Astrocyte of the hippocampus (primary cell): ENCODE measurements around the gene IL13.
A peak's percentile ranks its signal among the peaks of the same experiment; 100 is the strongest.

Experiments
- DNase-seq: peaks from one replicate; pipeline ENCODE4 v3.0.0; 2011; ENCODE audit warnings: low read depth, low spot score

The IL13 gene

GRCh38 chr5:132688536-132689339 is 30.8 kb downstream of the IL13 start:
- no peak for DNase-seq

- DNase-seq, result no peak
Measured at GRCh38 chr5:132689513-132689912, 31.5 kb downstream of the IL13 start.

- DNase-seq, result no peak
Measured at GRCh38 chr5:132690156-132690555, 32.2 kb downstream of the IL13 start.

GRCh38 chr5:132691755-132692631 is 34.0 kb downstream of the IL13 start:
- DNase-seq, result peak; percentile 18

- no peak for DNase-seq
Measured at GRCh38 chr5:132692632-132692967, 34.6 kb downstream of the IL13 start.

- no peak for DNase-seq
Measured at GRCh38 chr5:132695956-132696355, 38.0 kb downstream of the IL13 start.

- DNase-seq, result peak; percentile 63
Measured at GRCh38 chr5:132704875-132705274, 46.9 kb downstream of the IL13 start.

GRCh38 chr5:132708645-132709044 is 50.7 kb downstream of the IL13 start:
- no peak for DNase-seq
